ENCODE data around the gene TCP1.

TCP1 gene

GRCh38 chr6:159777240-159777904, 12.0 kb downstream of the TCP1 start:
- no peak for DNase-seq (ENCODE audit: low read depth)
- TF ChIP-seq CTCF (IDR thresholded peaks at IDR 0.05; ENCODE audit: control insufficient read depth, extremely low read depth, insufficient read depth): no peak
- H3K4me3 ChIP-seq (ENCODE audit: low read depth, low read length): no peak overlapping the region

- no peak for TF ChIP-seq CTCF (IDR thresholded peaks at IDR 0.05; ENCODE audit: control insufficient read depth, extremely low read depth, insufficient read depth)
- no peak overlapping the region for H3K4me3 ChIP-seq (ENCODE audit: low read depth, low read length)
- DNase-seq (ENCODE audit: low read depth): no peak
These were observed 17.2 kb downstream of the TCP1 start for GRCh38 chr6:159772196-159772595.

GRCh38 chr6:159769470-159769869, 19.9 kb downstream of the TCP1 start:
- no peak for DNase-seq (ENCODE audit: low read depth)
- H3K4me3 ChIP-seq (ENCODE audit: low read depth, low read length): no peak overlapping the region
- TF ChIP-seq CTCF (IDR thresholded peaks at IDR 0.05; ENCODE audit: control insufficient read depth, extremely low read depth, insufficient read depth): no peak

GRCh38 chr6:159766906-159767305, 22.5 kb downstream of the TCP1 start:
- no peak overlapping the region for H3K4me3 ChIP-seq (ENCODE audit: low read depth, low read length)
- DNase-seq (ENCODE audit: low read depth): no peak
- TF ChIP-seq CTCF (IDR thresholded peaks at IDR 0.05; ENCODE audit: control insufficient read depth, extremely low read depth, insufficient read depth): no peak

GRCh38 chr6:159762681-159763293, 26.6 kb downstream of the TCP1 start:
- H3K4me3 ChIP-seq (ENCODE audit: low read depth, low read length): peak overlapping the region; percentile 73
- no peak for DNase-seq (ENCODE audit: low read depth)
- no peak for TF ChIP-seq CTCF (IDR thresholded peaks at IDR 0.05; ENCODE audit: control insufficient read depth, extremely low read depth, insufficient read depth)

GRCh38 chr6:159761873-159762680, 27.3 kb downstream of the TCP1 start, which contains the start of gene ACAT2:
ACAT2 (plus strand) TSS chr6:159762045; CDS start chr6:159762088, 43 bp downstream.
- H3K4me3 ChIP-seq (ENCODE audit: low read depth, low read length): peak within 1 kb of the TSS; percentile 73
- TF ChIP-seq CTCF (IDR thresholded peaks at IDR 0.05; ENCODE audit: control insufficient read depth, extremely low read depth, insufficient read depth): no peak
- peak; percentile 86 for DNase-seq (ENCODE audit: low read depth)
